K562 (cell line): ENCODE data around the gene TAOK2. TPM values are rescaled to one million over a fixed set of nuclear protein-coding genes. Genes with fewer than 3 reads are reported as not detected.

ENCODE experiments used
- ATAC-seq: fragments of 200-7000 bp; cut with Tn5 transposase; 3 replicates; pipeline ENCODE4 v1.9.1; 2020; ENCODE audit warnings: moderate library complexity
- BruUV-seq: library from RNA; stranded (reverse); fragments of 400-500 nt; replicated peaks from 2 replicates; lab custom pipeline; 2021; lab: Mats Ljungman, UMichigan
- CTCF ChIA-PET: fragments of 300-600 bp; formaldehyde crosslinking; extraction: SDS; loops from one replicate; lab custom pipeline; 2021; ENCODE audit warnings: low intra/inter-chr PET ratio; lab: Yijun Ruan, JAX
- POLR2A ChIA-PET: fragments of 300-600, 350-650 bp; sonication (Branson Sonifier 250); formaldehyde crosslinking; extraction: SDS; loops from one replicate; lab custom pipeline; 2021; ENCODE audit warnings: antibody characterized with exemption, inconsistent platforms; lab: Yijun Ruan, JAX
- DNase-seq, 4 experiments: peaks; one replicate each; pipeline versions ENCODE4 v3.0.0 to v3.0.0-alpha.2; 2011 to 2018; ENCODE audit warnings: low spot score in 3 of 4, mixed read lengths in 3 of 4; ENCODE audit errors: extremely low read depth in 1 of 4
- FAIRE-seq: peaks from 2 replicates; lab custom pipeline; 2011; peaks lifted over from hg19 to GRCh38; lab: Jason Lieb, UNC
- H2AFZ ChIP-seq: 2 replicates; pipeline ENCODE4 v1.6.0; 2011; ENCODE audit warnings: low read depth, low read length, control low read depth, inconsistent platforms
- H3K27ac ChIP-seq: fragments of 200-600 bp; 3 replicates; pipeline ENCODE4 v1.8.0; 2011; ENCODE audit warnings: low read depth, mild to moderate bottlenecking, control low read depth, inconsistent platforms, low read length, moderate library complexity, mixed read lengths; ENCODE audit errors: extremely low read depth
- H3K27me3 ChIP-seq, 2 experiments: fragments of 300-600 bp in 1 of 2; 2 replicates in 1 of 2; 3 replicates in 1 of 2; pipeline versions ENCODE4 v1.6.0 to v1.8.0; 2011; ENCODE audit warnings: inconsistent platforms in 2 of 2, low read length in 2 of 2, mild to moderate bottlenecking in 1 of 2, mixed read lengths in 1 of 2, moderate library complexity in 1 of 2; ENCODE audit not compliant: control insufficient read depth in 2 of 2, insufficient read depth in 2 of 2
- H3K36me3 ChIP-seq: fragments of 300-600 bp; 3 replicates; pipeline ENCODE4 v1.8.0; 2011; ENCODE audit warnings: mild to moderate bottlenecking, low read length, inconsistent platforms; ENCODE audit not compliant: control insufficient read depth, insufficient read depth
- H3K4me1 ChIP-seq, 2 experiments: fragments of 200-600 bp in 1 of 2; replicated peaks in 1 of 2; 2 replicates in 1 of 2; 3 replicates in 1 of 2; pipeline versions ENCODE4 v1.5.1 to v1.8.0; 2011; ENCODE audit warnings: inconsistent platforms in 2 of 2, low read length in 2 of 2, mild to moderate bottlenecking in 1 of 2, mixed read lengths in 1 of 2, moderate library complexity in 1 of 2; ENCODE audit not compliant: control insufficient read depth in 2 of 2, insufficient read depth in 2 of 2
- H3K4me2 ChIP-seq: 2 replicates; pipeline ENCODE4 v1.6.1; 2011; ENCODE audit warnings: low read length, control low read depth, inconsistent platforms, mixed read lengths; ENCODE audit not compliant: insufficient read depth
- H3K4me3 ChIP-seq: fragments of 200-600 bp; sonication (generic), shearing (Covaris generic); 2 replicates; pipeline ENCODE4 v1.5.1; 2016; ENCODE audit warnings: control low read depth, inconsistent platforms
- H3K79me2 ChIP-seq: fragments of 200-600 bp; 3 replicates; pipeline ENCODE4 v1.8.0; 2011; ENCODE audit warnings: low read length, inconsistent platforms; ENCODE audit not compliant: control insufficient read depth, insufficient read depth
- H3K9ac ChIP-seq, 2 experiments: 2 replicates each; pipeline versions ENCODE4 v1.6.0 to v1.6.1; 2011; ENCODE audit warnings: low read depth in 2 of 2, low read length in 2 of 2, control low read depth in 1 of 2, inconsistent platforms in 1 of 2, mild to moderate bottlenecking in 1 of 2, mixed read lengths in 1 of 2; ENCODE audit not compliant: insufficient read depth in 1 of 2
- H3K9me1 ChIP-seq: one replicate; pipeline ENCODE4 v1.6.0; 2011; ENCODE audit warnings: inconsistent platforms, mild to moderate bottlenecking, low read length, moderate library complexity; ENCODE audit not compliant: control insufficient read depth, insufficient read depth
- H3K9me3 ChIP-seq: replicated peaks from 2 replicates; pipeline ENCODE4 v1.5.1; 2011; ENCODE audit warnings: low read depth, low read length, inconsistent platforms; ENCODE audit not compliant: control insufficient read depth, insufficient read depth
- H4K20me1 ChIP-seq: replicated peaks from 2 replicates; pipeline ENCODE4 v1.6.1; 2011; ENCODE audit warnings: low read length, inconsistent platforms, mixed read lengths; ENCODE audit not compliant: control insufficient read depth, insufficient read depth
- BHLHE40 ChIP-seq: IDR thresholded peaks from 2 replicates; pipeline ENCODE4 v1.6.1; 2011; ENCODE audit warnings: low read length, improper control_type of control experiment
- BRD4 ChIP-seq: fragments of 200-600 bp; sonication (generic); IDR thresholded peaks from 2 replicates; pipeline ENCODE4 v1.6.1; 2017; ENCODE audit warnings: inconsistent platforms
- FOXA1 ChIP-seq: fragments of 450-650 bp; IDR thresholded peaks from 2 replicates; pipeline ENCODE4 v1.6.1; 2016; ENCODE audit warnings: mild to moderate bottlenecking, borderline replicate concordance
- MBD1 ChIP-seq: fragments of 250-450 bp; sonication (Bioruptor Pico); IDR thresholded peaks from 2 replicates; pipeline ENCODE4 v1.8.0; 2022; ENCODE audit warnings: inconsistent platforms
- MIER1 ChIP-seq: fragments of 450-650 bp; IDR thresholded peaks from 2 replicates; pipeline ENCODE4 v1.6.1; 2016; ENCODE audit warnings: antibody characterized with exemption, mild to moderate bottlenecking, low read depth
- WGBS: fragments of 100-300 bp; shearing (Covaris generic); methylation state at CpG from one replicate; pipeline ENCODE4 v1.1.6; 2016; ENCODE audit warnings: low coverage, mixed read lengths; ENCODE audit not compliant: insufficient coverage; ENCODE audit errors: missing lambda C conversion rate; 5-methylcytosine and 5-hydroxymethylcytosine counted together
- in situ Hi-C: fragments of 300-500 bp; cut with MboI; formaldehyde crosslinking; loops from 4 replicates; pipeline ENCODE4 v1.15.0; 2018; ENCODE audit warnings: inconsistent platforms, mixed read lengths
- intact Hi-C: fragments of 100-400 bp; cut with micrococcal nuclease; formaldehyde crosslinking; loops from 2 replicates; pipeline ENCODE4 v1.14.2; 2022
- polyA plus RNA-seq, 8 experiments: library from polyadenylated mRNA; depleted of rRNA in 4 of 8; stranded (reverse) in 5 of 8; unstranded in 3 of 8; fragments of >200 nt; fragmentation: Nextera tagmentation in 2 of 8; fragmentation: Illumina TruSeq in 1 of 8; extraction: Ambion mirVana in 2 of 8; extraction: Trizol in 1 of 8; gene quantifications; 2 replicates each; pipeline versions ENCODE4 v1.2.1 to v1.2.3, GENCODE V29; 2011 to 2014; ENCODE audit warnings: inconsistent platforms in 1 of 8, missing spikeins in 1 of 8
- total RNA-seq, 7 experiments: library from RNA; depleted of rRNA in 6 of 7; stranded (reverse); fragments of >200 nt in 6 of 7; fragmentation: Illumina TruSeq in 2 of 7; extraction: Trizol in 2 of 7; gene quantifications; 2 replicates each; pipeline versions ENCODE4 v1.2.1 to v1.2.3, GENCODE V29; 2011 to 2021; ENCODE audit warnings: low replicate concordance in 1 of 7
- TF ChIP-seq, protein P1 (sequence below): fragments of 450-650 bp; formaldehyde crosslinking; IDR thresholded peaks from 2 replicates; pipeline ENCODE4 v1.4.0; 2020; ENCODE audit warnings: mild to moderate bottlenecking, mixed read lengths

Gene TAOK2
- total and polyA plus RNA-seq, 9 of the 15 experiments (the other 6 are each of a cell fraction or from before 2014, with no cell fraction given): 0.10 to 41.8 (median 13.7) TPM

GRCh38 chr16:30009085-30009862 is 35.6 kb downstream of the TAOK2 start:
- ChIA-PET CTCF (no interaction called here), POLR2A (interaction anchor here (0.6 to 1.4 kb wide), 3 partner anchors 13 to 36 kb away, joined by 3 read pairs; partner anchors contain the start of genes INO80E and TAOK2)
- Histone ChIP-seq H2AFZ (no peak overlapping the region), H3K4me1 (peaks cover 0 to 67% of the 10 kb centered on the region in 2 experiments; a peak in 2 of 5 replicates), H3K9ac (peak overlapping the region in 1 of 2 experiments; percentile 52; a peak in 1 of 4 replicates), H3K79me2 (no peaks in the 10 kb centered on the region), H3K27ac (no peak overlapping the region), H3K9me3 (no peaks in the 10 kb centered on the region), H3K4me3 (no peak overlapping the region), H3K27me3 (peaks cover 0 to 9% of the 10 kb centered on the region in 2 experiments; a peak in 3 of 5 replicates), H3K4me2 (no peak overlapping the region), H4K20me1 (peaks cover 5% of the 10 kb centered on the region; the same call in 1 of the 2 replicates), H3K9me1 (no peaks in the 10 kb centered on the region), H3K36me3 (peaks cover 2% of the 10 kb centered on the region; the same call in 1 of the 3 replicates)
- no peak for DNase-seq
- ATAC-seq: no peak
- TF ChIP-seq, protein P1, sequence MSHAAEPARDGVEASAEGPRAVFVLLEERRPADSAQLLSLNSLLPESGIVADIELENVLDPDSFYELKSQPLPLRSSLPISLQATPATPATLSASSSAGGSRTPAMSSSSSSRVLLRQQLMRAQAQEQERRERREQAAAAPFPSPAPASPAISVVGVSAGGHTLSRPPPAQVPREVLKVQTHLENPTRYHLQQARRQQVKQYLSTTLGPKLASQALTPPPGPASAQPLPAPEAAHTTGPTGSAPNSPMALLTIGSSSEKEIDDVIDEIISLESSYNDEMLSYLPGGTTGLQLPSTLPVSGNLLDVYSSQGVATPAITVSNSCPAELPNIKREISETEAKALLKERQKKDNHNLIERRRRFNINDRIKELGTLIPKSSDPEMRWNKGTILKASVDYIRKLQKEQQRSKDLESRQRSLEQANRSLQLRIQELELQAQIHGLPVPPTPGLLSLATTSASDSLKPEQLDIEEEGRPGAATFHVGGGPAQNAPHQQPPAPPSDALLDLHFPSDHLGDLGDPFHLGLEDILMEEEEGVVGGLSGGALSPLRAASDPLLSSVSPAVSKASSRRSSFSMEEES: no peak
- TF ChIP-seq MBD1 (CRISPR knock-in tag) (no peak), BHLHE40 (no peak), FOXA1 (no peak), BRD4 (no peak), MIER1 (no peak)
- FAIRE-seq: no peak
- in situ Hi-C loops: no loop called here
- intact Hi-C loops: loop anchor here (5.0 kb wide), 1 partner anchor 147 kb away; the partner anchor contains the start of gene CDIPT
- 10% methylated on average over 14 of the region's 26 CpGs for WGBS
- BruUV-seq: no TSS peak
